DMS153 treated with DMSO at 0.1 percent for 48 hours (cell line): Measurements from ENCODE around the gene LONRF2.

Source experiments
- DNase-seq: peaks from one replicate; lab custom pipeline; 2025; ENCODE audit not compliant: unreplicated experiment; lab: John Stamatoyannopoulos, UW

Gene LONRF2

DNA sequence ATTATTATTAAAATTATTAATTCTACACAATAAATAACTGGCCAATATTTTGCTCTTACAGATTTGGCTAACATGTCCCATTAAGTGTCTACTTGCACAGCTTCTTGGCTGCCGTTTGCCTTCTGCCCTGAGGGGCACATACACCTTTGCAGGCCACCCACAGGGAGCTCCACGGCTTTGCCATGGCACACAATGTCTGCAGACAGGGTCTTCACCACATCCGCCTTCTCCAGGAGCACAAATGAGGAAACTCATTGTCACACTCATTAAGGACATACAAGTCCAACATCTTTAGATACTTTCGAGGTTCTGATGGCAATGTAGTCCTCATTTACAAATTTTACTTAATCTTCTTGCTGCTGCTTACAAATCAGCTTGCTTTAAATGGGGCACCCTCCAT, 45.6 kb downstream of the LONRF2 start:
- DNase-seq = no peak

DNA sequence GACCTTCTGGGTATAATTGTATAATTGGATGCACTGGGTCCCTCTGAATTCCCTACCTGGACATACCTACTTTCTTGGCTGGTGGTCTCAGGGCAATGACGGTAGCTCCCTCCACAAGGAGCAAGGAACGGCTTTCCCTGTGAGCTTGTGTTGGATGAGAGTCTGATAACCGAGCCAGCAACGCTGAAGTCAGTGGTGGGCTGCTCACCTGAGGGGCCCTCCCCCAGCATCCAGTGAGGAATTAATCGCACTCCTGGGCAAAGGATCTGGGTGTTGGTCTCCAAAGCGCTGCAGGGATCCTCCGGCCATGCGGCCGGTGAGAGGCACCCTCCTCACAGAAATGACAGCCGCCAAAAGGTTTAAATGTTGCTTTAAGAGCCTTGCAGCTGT, 47.1 kb downstream of the LONRF2 start:
- no peak for DNase-seq

DNA sequence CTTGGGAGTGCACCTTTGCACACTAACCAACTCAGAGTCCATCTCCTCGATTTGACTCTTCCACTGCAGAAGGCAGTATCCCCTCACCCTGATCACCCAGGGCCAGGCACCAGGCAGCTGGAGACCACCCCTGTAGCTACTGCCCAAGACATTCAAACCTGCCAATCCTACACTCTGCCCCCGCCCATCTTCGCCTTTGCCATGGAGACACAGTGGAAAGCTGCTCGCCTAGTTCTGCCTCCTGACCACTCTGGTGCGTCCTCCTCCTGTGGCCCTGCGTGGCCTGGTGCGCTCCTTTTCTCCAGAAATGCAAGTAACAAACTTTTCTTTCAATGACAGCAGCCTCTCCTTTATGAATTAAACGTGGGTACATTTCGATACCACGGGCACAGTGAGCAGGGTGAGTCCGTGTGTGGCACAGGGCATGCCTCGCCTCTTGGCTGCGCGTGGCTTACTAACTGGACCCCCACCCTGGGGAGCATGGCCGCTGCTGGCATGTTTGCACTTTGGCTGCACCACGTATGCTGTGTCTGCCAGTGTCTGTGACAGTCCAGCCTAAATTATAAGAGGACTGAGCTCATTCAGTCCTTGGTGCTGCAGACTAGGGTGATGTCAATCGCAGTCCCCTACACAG, 47.6 kb downstream of the LONRF2 start:
- DNase-seq = no peak

DNA sequence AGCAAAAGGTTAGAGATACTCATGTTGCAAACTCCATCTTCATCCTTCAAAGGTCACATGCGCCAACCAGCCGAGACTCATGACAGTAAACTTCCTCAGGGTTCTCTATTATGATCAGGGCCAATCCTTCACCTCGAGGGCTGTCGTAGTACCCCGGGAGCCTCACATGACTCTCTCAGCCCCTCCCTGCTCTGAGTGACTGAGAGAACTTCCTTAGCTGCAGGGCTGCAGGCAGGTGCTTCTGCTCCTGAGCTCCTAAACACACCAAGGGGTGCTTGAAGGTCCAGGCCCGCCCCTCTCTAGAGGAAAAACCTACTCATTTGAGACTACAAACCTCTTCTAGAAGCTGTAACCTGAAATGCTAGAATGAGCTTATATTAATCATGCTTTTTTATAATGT, 48.2 kb downstream of the LONRF2 start:
- DNase-seq = no peak

DNA sequence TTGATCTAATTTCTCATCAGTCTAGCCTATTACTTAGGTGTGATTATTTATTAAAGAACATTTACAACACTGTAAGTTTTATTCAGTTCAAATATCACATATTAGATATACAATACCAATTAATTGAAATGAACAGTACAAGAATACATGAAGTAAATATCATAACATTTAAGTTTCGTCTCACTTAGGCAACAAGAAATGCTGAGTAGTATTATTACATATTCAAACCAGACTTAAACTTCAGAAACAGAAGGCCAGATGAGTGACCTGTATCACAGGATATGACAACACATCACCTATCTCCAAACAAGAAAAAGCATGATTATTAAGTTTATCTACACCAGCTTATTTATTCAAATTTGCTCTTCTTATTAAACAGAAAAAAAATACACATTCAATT, 48.9 kb downstream of the LONRF2 start:
- no peak for DNase-seq

DNA sequence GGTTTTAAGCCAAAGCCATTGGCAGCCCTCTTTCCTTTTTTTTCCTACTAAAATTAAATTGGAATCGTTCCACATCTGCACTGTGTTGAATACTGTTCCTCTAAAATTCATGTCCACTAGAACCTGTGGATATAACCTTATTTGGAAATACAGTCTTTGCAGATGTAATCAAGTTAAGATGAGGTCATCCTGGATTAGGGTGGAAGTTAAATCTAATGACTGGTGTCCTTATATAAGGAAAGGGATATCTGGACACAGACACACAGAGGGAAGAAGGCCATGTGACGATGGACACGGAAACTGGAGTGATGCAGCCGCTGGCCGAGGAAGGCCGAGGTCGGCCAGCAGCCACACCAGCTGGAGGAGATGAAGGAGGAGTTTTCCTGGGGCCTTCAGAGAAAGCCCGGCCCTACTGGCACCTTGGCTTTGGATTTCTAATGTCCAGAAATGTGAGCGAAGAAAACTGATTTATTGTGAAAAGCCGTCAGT, 49.4 kb downstream of the LONRF2 start:
- DNase-seq = no peak

DNA sequence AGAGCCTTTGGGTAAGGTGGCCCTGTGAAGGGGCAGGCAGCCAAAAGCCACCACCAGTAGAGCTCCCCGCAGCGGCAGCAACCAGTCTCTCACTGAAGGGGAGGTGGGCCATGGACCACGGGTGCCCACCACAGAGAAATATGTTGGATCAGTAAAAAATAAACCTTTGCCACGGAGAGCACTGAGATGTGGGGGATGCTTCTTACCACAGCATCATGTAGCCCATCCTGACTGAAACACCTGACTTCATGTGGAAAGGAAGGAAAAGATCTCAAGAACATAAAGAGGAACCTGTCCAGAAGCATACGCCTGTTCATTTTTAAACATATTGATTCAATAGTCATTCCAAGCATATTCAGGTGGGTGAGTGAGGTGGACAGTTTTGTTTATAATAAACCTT, 51.1 kb downstream of the LONRF2 start:
- DNase-seq = no peak

DNA sequence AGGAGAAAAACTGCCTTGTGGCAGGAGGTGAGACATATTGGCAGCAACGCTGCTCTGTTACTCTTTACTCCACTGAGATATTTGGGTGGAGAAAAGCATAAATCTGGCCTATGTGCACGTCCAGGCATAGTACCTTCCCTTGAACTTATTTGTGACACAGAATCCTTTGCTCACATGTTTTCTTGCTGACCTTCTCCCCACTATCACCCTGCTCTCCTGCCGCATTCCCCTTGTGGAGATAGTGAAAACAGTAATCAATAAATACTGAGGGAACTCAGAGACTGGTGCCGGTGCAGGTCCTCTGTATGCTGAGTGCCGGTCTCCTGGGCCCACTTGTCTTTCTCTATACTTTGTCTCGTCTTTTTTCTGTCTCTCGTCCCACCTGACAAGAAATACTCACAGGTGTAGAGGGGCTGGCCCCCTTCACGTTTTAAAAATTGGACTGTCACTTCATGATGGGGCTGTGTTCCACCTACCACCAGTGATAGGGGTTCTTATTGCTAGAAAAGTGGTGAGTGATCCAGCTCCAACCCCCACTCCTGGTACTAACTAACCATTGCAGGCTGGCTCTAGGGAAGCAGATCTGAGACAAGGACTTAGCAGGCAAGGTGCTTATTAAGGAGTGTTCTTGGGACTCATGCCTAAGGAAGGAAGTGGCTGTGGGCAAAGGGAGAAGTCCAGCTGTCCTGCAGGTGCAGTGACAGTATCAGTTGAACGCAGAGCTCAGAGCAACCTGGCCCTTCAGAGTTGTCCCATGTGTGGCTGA, 51.7 kb downstream of the LONRF2 start:
- no peak for DNase-seq

DNA sequence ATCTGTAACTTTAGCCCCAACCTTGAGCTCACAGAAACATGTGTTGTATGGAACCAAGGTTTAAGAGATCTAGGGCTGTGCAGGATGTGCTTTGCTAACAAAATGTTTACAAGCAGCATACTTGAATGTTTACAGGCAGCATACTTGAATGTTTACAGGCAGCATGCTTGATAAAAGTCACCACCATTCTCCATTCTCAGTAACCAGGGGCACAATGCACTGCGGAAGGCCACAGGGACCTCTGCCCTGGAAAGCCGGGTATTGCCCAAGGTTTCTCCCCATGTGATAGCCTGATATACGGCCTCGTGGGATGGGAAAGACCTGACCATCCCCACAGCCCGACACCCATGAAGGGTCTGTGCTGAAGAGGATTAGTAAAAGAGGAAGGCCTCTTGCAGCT, 52.4 kb downstream of the LONRF2 start:
- DNase-seq = no peak

DNA sequence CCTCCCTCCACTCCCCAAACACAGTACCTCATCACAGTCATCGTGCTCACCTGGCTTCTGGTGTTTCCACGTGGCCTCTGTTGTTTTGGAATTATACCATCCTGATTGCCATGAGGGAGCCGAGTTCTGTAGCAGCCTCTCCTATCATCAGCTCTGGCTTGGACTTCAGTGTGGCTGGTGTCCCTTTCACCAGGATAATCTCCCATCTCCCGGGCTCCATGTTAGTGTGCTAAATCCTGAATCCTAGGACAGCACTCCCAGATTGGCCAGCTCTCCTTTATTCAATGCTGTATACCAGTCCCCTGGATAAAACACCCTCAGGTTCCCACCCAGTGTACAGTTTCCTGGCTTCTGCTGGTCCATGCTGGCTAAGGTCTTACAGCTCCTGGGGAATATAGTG, 53.3 kb downstream of the LONRF2 start:
- no peak for DNase-seq

DNA sequence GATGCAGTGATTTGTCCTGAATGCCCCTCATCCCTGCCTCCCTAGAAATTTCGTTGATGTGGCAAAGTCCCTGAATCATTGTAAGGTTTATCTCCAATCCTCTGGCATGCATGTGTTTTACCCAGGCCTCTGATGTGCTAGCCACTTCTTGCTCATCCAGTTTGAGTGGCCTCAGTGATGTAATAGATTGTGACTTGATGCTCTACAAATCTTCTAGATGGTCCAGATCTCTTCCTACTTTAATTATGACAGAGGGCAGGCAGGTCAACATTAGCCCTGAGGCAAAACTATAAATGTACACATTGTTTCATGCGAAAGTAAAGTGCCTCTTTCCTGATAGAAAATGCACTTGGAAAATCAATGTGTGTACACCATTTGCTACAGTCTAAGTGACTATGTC, 54.5 kb downstream of the LONRF2 start:
- DNase-seq = no peak

DNA sequence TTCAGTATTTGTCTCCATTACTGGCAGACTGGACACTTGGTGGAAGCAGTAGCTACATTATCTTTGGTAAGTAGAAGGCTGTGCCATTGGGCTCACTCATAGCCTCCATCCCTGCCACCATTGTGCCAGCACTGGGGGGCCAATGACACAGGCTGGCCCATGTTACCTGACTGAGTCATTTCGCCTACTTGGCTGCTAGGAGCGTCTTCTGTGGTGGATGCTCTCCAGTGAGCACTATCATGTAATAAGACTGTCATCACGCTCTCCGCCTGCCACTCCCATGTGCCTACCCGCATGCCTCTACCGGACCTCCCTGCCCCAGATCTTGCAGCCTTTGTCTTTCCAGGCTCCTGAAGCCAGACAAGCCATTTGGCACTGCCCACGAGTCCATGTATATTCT, 56.2 kb downstream of the LONRF2 start:
- DNase-seq = no peak

DNA sequence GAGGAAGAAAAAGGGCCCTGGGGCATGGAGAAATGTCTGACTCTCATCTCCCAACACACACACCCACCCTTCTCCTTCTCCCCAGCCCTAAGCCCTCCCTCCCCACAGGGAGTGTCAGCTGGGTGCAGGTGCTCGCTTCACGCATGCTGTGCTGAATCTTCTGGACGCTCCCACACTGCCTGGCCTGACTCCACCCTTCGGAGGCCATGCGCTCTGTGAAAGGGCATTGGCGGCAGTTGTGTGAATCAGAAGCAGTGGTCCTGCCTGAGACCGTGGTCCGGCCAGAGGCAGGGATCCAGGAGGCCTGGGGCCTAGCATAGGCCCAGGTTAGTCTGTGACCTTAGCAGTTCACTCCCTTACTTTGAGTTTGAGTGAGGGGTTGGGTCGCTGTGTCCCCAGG, 57.1 kb downstream of the LONRF2 start:
- DNase-seq = no peak

DNA sequence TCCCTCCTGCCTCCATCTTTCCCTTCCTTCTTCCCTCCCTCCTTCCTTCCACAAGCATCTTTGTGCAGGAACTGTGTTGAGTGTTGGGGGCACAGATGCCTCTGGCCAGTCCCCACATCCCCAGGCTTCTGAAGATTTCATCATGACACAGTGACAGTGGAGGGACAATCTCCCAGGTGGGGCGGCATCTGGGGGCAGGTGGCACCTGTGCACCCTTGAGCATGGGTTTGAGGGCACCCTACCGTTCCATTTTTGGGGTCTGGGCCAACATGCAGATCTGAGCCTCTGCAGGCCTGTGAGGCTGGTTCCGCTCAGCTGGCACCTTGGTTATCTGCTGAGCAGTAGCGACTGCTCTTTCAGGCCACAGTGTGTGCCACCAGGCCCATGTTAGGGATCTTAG, 57.6 kb downstream of the LONRF2 start:
- no peak for DNase-seq

DNA sequence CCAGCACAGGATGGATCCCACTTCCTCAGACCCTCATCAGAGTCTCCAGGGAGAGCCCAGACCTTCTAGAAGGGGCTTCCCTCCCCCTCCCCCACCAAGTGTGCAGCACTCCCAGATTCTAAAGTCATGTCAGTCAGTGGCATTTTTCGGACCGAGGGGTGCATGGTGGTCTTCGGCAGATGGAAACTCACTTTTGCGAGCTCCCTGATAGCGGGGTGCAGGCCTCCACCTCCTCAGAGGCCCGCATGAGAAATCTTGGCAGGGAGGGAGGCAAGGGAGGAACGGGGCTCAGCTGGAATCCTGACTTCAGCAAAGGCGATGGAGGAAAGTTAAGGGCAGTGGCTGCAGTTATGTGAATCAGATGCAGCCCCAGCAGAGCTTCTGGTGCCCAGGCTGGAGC, 58.2 kb downstream of the LONRF2 start:
- DNase-seq = no peak

DNA sequence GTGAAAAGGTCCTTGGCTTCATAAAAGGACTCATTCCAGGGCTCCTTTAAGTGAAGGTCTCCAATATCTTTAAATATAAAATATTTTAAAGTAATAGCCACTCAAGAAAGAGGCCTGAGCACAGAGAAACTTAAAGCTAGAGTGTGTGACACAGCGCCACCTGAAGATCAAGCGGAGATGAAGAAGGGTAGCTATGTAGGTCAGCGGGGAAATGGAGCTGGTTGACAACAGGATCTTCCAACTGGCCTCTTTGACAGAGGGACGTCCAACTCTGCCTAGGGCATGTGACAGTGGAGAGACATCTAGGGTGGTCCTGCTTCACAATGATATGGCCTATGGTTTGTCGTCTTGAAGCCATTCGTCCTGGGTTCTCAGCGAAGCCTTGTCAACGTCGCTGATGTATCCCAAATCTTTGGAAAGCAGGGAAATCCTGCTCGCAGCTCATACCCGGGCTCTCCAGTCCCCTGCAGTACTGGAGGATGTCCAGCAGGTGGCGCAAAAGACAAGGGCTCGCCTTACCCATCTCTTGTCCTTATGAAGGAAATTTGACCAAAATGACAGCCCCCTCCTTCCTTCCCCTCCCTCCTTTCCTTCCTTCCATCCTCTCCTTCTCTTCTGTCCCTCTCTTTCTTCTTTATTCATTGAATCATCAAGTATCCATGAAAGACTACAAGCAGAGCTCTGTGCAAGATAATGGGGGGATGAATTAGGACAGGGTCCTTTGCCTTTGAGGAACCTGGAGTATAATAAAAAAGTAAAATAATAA, 59.6 kb downstream of the LONRF2 start:
- peak; percentile 15 for DNase-seq

DNA sequence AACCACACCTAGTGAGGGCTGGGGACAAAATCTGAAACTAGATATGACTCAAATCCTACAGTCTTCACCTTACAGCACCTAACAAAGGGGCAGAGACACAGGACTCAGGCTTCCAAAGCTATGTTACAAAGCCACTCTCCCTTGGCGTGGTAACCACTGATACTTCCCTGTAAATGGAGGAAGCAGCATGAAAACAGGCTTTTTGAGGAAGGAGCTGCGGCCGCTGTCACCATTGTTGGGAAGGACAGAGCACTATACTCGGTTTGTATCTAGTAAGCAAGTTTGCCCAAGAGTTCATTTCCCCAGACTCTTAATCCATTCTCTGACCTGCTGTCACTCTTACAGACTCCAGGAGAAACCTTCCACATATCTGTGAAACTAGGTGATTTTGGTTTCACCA, 60.3 kb downstream of the LONRF2 start:
- DNase-seq = no peak

DNA sequence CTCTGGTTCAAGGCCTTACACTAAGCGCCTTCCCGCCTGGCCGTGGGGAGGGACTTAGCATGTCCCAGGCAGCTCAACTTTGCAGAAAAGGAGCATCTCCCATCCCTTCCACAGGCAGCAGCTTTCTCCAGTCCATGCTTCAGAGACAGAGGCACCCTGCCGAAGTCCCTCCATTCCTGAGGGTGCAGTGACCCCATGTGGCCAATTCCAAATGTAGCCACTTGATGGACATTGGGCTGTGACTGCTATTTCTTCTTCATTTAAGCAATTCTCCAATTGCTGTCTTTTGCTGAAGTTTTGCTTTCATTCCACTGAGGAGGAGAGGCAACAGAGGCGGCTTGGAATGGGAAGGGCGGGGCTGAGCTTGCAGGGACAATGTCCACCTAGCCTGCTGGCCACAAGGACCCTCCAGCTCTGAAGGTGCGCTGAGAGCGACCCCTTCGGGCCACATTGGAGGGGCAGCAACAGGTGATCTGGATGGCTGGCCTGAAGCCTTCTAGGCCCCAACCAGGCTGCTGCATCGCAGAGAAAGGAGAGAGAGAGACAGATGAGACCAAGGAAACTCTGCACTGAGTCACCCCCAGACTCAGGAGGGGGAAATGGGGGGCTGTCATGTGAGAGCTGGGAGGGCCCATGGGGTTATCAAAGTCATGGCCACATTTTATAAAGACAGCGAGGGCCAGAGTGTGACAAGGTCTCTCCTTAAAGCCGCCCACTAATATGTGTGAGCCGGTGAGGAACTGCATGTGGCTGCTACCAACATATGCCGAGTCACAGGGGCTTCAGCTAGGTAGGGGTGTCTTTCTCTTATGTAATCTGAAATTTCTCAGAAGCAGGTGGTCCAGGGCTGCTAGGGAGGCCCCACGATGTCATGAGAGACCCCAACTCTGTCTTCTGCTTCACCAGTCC, 61.3 kb downstream of the LONRF2 start:
- DNase-seq = peak; percentile 13

DNA sequence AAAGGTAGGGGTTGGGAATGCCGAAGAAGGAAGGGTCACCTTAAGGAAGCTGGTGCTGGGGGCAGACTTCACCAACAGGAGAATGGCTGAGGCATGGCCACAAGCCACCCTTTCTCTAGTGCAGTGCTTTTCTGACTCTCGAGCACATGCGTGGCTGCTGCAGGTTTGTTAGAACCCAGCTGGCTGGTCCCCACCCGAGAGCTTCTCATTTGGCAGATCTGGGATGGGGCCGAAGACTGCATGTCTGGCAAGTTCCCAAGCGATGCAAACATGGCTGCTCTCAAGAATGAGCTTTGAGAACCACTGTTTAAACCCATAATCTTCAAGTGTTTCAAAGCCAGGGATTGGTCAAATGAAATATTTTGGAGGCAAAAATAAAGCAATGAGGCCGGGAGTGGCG, 63.2 kb downstream of the LONRF2 start:
- DNase-seq = no peak

DNA sequence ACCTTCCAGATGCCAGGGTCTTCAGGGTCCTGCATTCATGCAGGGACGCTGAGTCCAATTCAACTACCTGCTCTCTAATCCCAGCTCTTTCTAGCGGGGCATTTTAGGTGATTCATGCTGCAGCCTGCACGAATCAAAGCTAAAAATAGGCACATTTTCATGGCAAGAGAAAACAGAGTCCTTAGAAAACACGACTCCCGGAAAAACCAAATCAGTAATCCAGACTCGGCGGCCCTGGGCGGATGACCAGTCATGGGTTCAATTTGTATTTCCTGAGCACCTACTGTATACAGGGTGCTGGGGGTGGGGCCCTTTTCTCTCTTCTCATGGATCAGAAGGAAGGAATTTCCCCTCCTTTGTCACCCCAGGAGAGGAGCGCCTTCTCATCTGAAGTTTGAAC, 64.4 kb downstream of the LONRF2 start:
- no peak for DNase-seq

DNA sequence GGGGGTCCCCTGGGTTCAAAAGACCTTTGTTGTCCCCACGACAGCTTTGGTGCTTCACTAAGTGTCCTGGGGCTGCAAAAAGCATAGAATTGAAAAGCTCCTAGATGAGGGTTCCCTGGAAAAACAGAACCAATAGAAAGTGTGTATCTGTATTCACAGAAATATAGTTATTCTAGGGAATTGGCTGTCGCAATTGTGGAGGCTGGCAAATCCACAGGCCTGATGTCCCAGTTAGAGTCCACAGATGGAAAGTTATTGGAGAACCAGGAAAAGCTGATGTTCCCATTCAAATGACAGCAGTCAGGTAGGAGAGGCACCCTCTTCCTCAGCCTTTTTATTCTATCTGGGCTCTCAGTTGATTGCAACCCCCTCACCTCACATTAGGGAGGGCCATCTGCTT, 65.5 kb downstream of the LONRF2 start:
- DNase-seq = no peak
